ENCODE results near the gene SETDB1.

- TF ChIP-seq, protein P1, sequence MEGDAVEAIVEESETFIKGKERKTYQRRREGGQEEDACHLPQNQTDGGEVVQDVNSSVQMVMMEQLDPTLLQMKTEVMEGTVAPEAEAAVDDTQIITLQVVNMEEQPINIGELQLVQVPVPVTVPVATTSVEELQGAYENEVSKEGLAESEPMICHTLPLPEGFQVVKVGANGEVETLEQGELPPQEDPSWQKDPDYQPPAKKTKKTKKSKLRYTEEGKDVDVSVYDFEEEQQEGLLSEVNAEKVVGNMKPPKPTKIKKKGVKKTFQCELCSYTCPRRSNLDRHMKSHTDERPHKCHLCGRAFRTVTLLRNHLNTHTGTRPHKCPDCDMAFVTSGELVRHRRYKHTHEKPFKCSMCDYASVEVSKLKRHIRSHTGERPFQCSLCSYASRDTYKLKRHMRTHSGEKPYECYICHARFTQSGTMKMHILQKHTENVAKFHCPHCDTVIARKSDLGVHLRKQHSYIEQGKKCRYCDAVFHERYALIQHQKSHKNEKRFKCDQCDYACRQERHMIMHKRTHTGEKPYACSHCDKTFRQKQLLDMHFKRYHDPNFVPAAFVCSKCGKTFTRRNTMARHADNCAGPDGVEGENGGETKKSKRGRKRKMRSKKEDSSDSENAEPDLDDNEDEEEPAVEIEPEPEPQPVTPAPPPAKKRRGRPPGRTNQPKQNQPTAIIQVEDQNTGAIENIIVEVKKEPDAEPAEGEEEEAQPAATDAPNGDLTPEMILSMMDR (IDR thresholded peaks at IDR 0.05), result no peak
- TF ChIP-seq POLR2A (IDR thresholded peaks at IDR 0.05), result no peak
Observed at GRCh38 chr1:151002051-151002450, 75.9 kb downstream of the SETDB1 start.
